ENCODE data around the gene RTEL1. TPM values are rescaled to one million over a fixed set of nuclear protein-coding genes. Genes with fewer than 3 reads are reported as not detected.

Gene RTEL1
- total RNA-seq, 1 experiment from 2014 or later: 33.4 TPM

DNA sequence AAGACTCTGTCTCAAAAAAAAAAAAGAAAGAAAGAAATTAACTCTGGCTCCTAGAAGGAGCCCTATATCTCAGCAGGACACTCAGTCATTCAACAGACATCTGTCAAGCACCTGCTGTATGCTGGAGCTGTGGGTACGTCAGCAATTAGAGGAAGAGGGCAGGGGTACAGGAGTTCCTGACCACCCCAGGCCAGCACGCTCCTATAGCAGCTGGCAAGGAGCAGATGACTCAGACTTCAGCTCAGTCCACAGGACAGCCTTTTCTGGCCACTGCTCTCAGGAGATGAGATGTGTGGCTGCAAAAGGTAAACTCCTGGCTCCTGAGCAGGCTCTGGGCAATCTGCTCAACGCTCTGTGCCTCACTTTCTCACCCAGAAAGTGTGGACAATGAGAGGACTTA, 1.7 kb upstream of the RTEL1 start:
- no peak overlapping the region for H4K8ac ChIP-seq (replicated peaks; ENCODE audit: insufficient read length, low read depth, low read length)
- no peak overlapping the region for H3K27ac ChIP-seq (ENCODE audit: insufficient read length, low read depth, low read length)
- peaks cover 11% of the 10 kb centered on the region for H3K23me2 ChIP-seq (ENCODE audit: insufficient read length, low read depth, low read length, poor library complexity, severe bottlenecking)
- H3K79me2 ChIP-seq (ENCODE audit: insufficient read depth, low read length): no peaks in the 10 kb centered on the region
- H2BK5ac ChIP-seq (ENCODE audit: insufficient read length, low read length): no peak overlapping the region
- no peak overlapping the region for H3K4ac ChIP-seq (ENCODE audit: low read depth, low read length)
- no peak overlapping the region for H2BK12ac ChIP-seq (ENCODE audit: insufficient read length, low read depth, low read length)
- H2BK15ac ChIP-seq (ENCODE audit: low read depth, low read length): no peak overlapping the region
- no peak overlapping the region for H3K9ac ChIP-seq (ENCODE audit: extremely low read depth, insufficient read length, low read length)
- H3K27ac Mint-ChIP-seq: no peak overlapping the region
- H4K91ac ChIP-seq (ENCODE audit: insufficient read length, low read depth, low read length): no peak overlapping the region
- H4K5ac ChIP-seq (ENCODE audit: insufficient read length, low read depth, low read length): no peak overlapping the region
- TF ChIP-seq, protein P1, sequence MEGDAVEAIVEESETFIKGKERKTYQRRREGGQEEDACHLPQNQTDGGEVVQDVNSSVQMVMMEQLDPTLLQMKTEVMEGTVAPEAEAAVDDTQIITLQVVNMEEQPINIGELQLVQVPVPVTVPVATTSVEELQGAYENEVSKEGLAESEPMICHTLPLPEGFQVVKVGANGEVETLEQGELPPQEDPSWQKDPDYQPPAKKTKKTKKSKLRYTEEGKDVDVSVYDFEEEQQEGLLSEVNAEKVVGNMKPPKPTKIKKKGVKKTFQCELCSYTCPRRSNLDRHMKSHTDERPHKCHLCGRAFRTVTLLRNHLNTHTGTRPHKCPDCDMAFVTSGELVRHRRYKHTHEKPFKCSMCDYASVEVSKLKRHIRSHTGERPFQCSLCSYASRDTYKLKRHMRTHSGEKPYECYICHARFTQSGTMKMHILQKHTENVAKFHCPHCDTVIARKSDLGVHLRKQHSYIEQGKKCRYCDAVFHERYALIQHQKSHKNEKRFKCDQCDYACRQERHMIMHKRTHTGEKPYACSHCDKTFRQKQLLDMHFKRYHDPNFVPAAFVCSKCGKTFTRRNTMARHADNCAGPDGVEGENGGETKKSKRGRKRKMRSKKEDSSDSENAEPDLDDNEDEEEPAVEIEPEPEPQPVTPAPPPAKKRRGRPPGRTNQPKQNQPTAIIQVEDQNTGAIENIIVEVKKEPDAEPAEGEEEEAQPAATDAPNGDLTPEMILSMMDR (conservative IDR thresholded peaks at IDR 0.05): no peak
- no peaks in the 10 kb centered on the region; the same call in 1 of the 2 replicates for H3K4me1 ChIP-seq (ENCODE audit: insufficient read depth, low read length)
- H3K27me3 ChIP-seq (ENCODE audit: insufficient read depth, low read length): no peaks in the 10 kb centered on the region; the same call in 1 of the 2 replicates
- H3K4me2 ChIP-seq (ENCODE audit: insufficient read depth, insufficient read length, low read length): no peak overlapping the region
- no peaks in the 10 kb centered on the region for H3K9me3 ChIP-seq (ENCODE audit: control insufficient read depth, low read depth, low read length)
- no peak overlapping the region for H3K56ac ChIP-seq (ENCODE audit: insufficient read length, low read depth, low read length)
- no peaks in the 10 kb centered on the region for H4K20me1 ChIP-seq (ENCODE audit: control insufficient read depth, insufficient read depth, insufficient read length)
- no peak overlapping the region for H3K14ac ChIP-seq (ENCODE audit: insufficient read depth, low read length)
- H2AFZ ChIP-seq (ENCODE audit: low read length): no peak overlapping the region
- peaks cover 21 to 31% of the 10 kb centered on the region in 2 experiments for H3K4me1 Mint-ChIP-seq
- WGBS (ENCODE audit: extremely low coverage, insufficient read length, low lambda C conversion rate): no CpG with 5 or more reads among the region's 3 CpGs
- no peak overlapping the region for H2BK120ac ChIP-seq (ENCODE audit: low read depth, low read length, poor library complexity, severe bottlenecking)
- peaks cover 3% of the 10 kb centered on the region for H3K27me3 Mint-ChIP-seq (ENCODE audit: low read depth)
- H3K23ac ChIP-seq (ENCODE audit: insufficient read length, low read depth, low read length): no peak overlapping the region
- H3K9me3 Mint-ChIP-seq: no peaks in the 10 kb centered on the region
- H3K18ac ChIP-seq (ENCODE audit: insufficient read length, low read depth, low read length): no peak overlapping the region
- peaks cover 4 to 15% (median 13%) of the 10 kb centered on the region in 3 experiments; a peak in 6 of 7 replicates for H3K36me3 Mint-ChIP-seq (ENCODE audit: insufficient read depth in 1 of 3, low read depth in 3 of 3)
- H3K79me1 ChIP-seq (ENCODE audit: insufficient read depth, low read depth, low read length, poor library complexity, severe bottlenecking): no peaks in the 10 kb centered on the region
- H3T11ph ChIP-seq (ENCODE audit: low read length): no peak overlapping the region
- peak overlapping the region in 1 of 2 experiments; percentile 48; a peak in 1 of 5 replicates for H3K4me3 Mint-ChIP-seq
- no peak overlapping the region for H2BK20ac ChIP-seq (ENCODE audit: low read depth, low read length, poor library complexity, severe bottlenecking)
- no peak for DNase-seq
- H2AK5ac ChIP-seq (ENCODE audit: insufficient read length, low read length): no peak overlapping the region
